Fibroblast of pulmonary artery (primary cell): ENCODE data around the gene RBSN.

Experiments used
- DNase-seq: peaks from one replicate; pipeline ENCODE4 v3.0.0-alpha.2; 2010; ENCODE audit warnings: low read depth
- H3K4me3 ChIP-seq: replicated peaks from 2 replicates; pipeline ENCODE4 v1.5.1; 2011; ENCODE audit warnings: low read depth, mild to moderate bottlenecking, control low read depth, low read length, moderate library complexity
- CTCF ChIP-seq: IDR thresholded peaks from 2 replicates; pipeline ENCODE4 v1.5.1; 2011; ENCODE audit warnings: mild to moderate bottlenecking, control low read depth, low read length, inconsistent platforms; ENCODE audit errors: missing control alignments

Gene RBSN

DNA sequence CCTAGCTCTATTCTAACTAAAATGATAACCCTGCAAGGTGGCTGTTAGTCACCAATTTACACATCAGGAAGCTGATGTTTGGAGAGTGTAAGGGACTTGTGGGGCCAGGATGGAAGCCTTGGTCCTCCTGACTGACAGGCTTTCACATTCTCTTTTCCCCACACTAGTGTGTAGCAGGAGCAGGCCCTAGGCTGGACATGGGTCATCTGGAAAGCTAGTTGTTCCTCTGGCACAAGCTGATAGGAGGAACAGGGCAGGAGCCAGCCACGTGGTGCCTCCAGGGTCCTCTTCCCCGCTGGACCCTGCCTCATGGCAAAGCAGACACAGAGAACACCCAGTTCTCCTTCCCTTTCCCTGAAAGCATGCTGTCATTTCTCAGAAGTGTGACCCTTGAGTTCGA, 18.1 kb upstream of the RBSN start:
- no peak for DNase-seq
- TF ChIP-seq CTCF: no peak
- H3K4me3 ChIP-seq: no peak overlapping the region

GRCh38 chr3:15116032-15116669, 17.2 kb upstream of the RBSN start:
- H3K4me3 ChIP-seq: no peak overlapping the region
- DNase-seq: no peak
- no peak for TF ChIP-seq CTCF

GRCh38 chr3:15114466-15115358, 15.8 kb upstream of the RBSN start:
- no peak for DNase-seq
- TF ChIP-seq CTCF: no peak
- H3K4me3 ChIP-seq: no peak overlapping the region

DNA sequence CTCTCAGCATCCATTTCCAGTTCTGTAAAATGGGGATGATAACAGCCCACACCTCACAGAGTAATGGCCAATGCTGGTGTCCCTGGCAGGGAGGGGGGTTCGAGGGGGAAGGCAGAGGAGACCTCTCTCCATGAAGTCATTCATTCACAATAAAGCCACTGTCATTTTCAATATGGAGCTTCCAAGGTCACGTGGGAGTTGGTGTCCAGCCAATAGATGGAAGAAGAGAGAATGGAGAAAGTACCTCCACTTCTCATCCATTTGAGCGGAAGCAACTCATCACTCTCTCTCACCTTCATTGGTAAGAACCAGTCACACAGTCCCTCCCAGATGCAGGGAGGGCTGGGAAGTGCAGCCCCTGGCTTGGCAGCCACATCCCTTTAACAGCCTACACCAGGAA, 14.9 kb upstream of the RBSN start:
- no peak for TF ChIP-seq CTCF
- no peak for DNase-seq
- no peak overlapping the region for H3K4me3 ChIP-seq

GRCh38 chr3:15113471-15113870, 14.5 kb upstream of the RBSN start:
- DNase-seq: no peak
- TF ChIP-seq CTCF: no peak
- no peak overlapping the region for H3K4me3 ChIP-seq

GRCh38 chr3:15112011-15112410, 13.1 kb upstream of the RBSN start:
- H3K4me3 ChIP-seq: no peak overlapping the region
- DNase-seq: no peak
- no peak for TF ChIP-seq CTCF

DNA sequence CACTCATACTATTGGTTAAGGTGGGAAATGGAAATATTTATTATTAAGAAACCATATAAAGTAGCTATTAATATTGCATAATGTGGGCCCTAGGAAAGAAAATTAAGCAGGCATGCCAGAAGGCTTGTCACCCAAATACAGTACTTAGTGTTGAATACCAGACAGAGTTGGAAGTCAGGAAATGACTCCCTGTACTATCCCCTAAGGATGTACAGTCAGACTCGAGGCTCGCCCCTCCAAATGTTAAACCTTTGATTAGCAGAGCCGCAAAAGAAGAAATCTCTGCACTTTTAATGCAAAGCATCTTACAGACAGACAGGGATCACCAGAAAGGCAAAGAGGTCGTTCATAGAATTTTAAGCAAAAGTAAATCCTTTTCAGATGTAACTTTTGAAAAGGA, 11.3 kb upstream of the RBSN start:
- no peak for TF ChIP-seq CTCF
- H3K4me3 ChIP-seq: no peak overlapping the region
- no peak for DNase-seq
